HG02759 (cell line): ENCODE data around the gene GJD4.

Experiments used
- ATAC-seq: cut with Tn5 transposase; IDR thresholded peaks from one replicate; pipeline ENCODE4 v1.9.1; 2021; ENCODE audit warnings: mild to moderate bottlenecking, moderate library complexity; ENCODE audit not compliant: unreplicated experiment

Gene GJD4

DNA sequence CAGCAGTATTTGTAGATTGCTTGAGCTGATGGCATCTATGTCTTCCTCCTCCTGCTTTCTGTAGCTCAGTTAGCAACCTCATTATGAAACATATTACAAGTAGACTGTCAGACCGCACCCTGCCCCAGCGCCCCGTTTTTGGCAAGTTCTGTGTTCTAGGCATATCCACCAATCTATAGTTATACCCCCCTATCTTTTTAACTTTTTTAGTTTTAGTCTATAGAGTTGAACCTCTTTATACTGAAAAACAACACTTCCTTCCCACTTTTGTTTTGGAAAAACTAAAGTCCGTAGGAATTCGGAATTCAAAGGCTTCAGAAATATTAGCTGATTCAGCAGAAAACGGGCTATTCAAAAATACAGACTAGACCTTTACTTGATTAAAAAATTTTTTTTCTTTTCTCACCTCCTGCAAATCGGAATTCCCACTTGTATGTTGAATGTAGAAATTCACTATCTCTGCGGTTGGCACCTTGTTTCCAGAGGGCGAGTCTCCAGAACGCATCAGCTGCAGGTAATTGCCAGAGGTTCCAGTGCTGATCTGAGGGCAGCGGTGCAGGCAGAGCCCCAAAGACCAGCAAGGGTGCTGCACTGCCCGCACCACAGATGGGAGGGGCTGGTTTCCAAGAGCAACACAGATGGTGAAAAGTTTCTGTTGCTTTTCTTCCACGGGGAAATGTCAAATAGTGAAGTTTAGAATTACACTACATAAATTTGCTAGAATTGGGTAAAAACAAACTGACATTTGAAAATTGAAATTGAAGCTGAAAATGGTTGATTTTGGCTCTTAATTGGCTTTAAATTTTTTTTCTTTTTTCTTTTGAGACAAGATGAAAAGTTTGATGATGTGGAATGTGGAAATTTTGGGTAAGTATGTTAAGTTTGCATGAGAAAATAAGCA lies 39.2 kb downstream of the GJD4 start:
- ATAC-seq = no peak

DNA sequence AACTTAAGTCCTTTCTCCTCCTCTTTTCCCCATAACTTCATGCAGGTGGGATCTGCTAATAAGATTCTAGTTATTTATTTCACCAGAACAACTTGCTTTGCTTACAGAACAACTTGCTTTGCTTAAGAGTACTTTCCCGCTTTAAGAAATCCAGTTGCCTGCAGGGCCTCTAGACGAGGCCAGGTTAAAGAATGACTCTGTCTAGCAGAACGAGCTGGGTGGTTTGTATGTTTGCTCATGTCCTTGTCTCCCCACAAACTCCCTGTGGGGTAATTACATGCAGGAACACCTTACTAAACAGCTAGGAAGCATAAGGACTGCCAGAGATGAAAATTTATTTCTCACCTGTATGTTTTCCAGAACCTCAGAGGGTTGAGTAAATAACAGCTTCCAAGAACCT lies 45.8 kb downstream of the GJD4 start:
- ATAC-seq = no peak

DNA sequence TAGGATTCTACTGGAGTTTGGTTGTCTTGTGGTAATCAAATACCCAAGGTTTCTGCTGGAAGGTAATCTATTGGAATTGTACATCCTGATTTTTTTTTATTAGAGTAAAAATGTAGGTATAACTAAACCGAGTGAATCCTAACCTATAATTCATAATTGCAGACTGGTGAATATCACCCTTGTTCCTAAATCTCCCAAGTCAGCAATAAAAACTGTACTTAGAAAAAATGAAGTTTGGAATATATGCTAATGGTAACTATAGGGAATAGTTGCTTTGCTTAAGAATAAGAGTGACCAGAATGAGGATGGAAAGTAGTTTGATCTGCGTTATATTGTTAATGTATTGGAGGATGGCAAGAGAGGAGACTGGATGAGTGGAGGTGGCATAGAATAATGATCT lies 47.7 kb downstream of the GJD4 start:
- no peak for ATAC-seq

DNA sequence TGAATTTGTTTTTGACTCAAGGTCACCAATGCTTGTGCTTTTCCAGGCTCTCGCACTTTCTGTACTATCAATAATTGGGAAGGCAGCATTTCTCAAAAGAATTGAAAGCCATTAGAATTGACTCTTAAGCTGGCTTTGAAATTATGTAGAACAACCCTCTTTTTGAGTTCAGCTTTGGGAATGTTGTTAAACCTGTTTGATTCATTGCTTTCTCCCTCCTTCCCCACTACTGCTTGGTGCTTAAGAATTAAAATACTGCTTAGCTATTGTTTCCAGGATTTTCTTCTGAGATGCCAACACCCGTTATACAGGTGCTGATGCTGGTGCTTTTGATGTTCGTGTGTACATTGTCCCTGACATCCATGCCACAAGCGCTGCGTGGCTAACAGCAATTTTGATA lies 52.5 kb downstream of the GJD4 start:
- ATAC-seq = no peak
